Measurements from ENCODE around the gene ZCCHC9.

Gene ZCCHC9

DNA sequence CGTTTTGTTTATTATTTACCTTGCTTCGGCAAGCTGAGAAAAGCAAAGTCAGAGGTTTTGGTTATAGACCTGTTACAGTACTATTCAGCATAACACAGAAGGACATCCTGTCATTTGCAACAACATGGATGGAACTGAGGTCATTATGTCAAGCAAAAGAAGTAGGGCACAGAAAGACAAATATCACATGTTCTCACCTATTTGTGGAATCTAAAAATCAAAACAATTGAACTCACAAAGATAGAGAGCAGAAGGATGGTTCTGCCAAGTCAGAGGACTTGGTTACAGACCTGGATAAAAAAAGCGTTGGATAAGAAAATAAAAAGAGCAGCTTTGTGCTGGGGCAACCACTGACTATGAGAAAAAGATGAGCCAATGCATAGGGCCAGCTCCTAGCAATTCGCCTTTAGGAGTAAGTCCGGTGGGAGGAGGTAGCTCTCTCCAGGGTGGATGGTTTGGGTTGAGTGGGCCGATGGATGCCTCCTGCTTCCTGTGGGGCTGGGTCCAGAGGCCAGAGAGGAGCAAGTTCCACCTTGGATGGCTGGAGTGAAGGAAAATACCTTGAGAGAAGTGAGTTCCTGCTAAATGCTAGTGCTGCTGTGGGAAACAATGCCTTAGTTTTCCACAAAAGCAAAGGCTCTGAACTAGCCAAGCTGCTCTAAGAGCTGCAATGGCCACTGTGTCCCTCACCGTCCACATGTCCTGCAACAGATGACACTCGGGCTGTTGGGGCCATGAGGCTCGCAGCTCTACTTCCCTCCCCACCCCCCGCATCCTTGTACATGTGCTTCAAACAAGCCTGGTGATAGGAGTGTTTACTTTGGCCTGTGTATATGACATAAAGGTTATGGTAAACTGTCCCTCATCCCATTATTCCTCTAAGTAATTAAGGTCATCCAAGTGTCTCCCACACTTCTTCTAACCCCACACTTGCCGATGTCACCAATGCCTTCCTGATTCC lies 54.2 kb downstream of the ZCCHC9 start:
- in situ Hi-C loops (cut with HindIII; ENCODE audit: low sequenced_read_pairs): no loop called here

DNA sequence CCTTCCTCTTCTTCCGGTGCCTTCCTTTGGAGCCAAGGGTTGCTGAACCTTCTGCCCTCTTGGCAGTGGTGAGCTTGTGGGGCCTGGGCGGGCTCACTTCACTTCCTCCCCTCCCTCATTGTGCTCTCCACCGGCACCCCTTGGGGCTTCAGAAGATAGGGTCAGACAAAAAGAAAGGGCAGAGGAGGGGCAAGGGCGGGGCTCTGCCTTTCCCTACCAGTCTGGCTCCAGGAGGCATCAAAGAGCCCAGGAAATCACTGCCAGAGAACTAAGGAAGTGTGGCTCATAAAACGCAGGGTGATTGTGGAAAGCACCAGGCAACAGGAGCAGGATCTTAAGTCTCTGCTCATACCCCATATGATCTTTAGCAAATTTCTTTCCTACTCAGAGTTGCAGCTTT lies 57.7 kb downstream of the ZCCHC9 start:
- in situ Hi-C loops (cut with HindIII; ENCODE audit: low sequenced_read_pairs): no loop called here

DNA sequence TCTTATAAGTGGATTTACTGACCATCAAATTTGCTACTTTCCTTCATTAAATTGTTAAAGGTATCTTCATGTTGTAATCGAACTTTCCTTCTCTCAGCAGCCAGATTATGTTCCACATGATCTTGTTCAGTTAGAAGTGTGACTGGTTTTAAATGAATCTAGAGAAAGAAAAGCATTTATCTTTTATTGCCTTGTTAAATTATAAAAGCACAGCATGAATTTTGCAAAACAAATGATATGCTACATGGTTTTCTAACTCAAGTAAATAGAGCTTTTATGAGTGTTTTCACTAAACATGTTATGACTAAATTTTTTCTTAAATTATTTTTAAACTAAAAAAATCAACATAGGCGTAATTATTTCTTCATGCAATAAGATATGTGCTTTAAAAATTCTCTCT lies 58.5 kb downstream of the ZCCHC9 start:
- in situ Hi-C loops (cut with HindIII; ENCODE audit: low sequenced_read_pairs): no loop called here

DNA sequence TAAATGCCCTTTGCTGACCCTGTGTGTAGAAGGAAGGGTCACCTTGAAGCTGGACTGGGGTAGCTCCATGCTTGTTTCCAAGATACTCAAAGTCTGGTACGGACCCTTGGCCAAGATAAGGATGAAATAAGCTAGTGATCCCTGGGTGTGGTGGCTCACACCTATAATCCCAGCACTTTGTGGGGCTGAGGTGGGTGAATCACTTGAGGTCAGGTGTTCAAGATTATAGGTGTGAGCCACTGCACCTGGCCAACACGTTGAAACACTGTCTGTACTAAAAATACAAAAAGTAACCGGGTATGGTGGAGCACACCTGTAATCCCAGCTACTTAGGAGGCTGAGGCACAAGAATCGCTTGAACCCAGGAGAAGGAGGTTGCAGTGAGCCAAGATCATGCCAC lies 59.3 kb downstream of the ZCCHC9 start:
- in situ Hi-C loops (cut with HindIII; ENCODE audit: low sequenced_read_pairs): no loop called here

DNA sequence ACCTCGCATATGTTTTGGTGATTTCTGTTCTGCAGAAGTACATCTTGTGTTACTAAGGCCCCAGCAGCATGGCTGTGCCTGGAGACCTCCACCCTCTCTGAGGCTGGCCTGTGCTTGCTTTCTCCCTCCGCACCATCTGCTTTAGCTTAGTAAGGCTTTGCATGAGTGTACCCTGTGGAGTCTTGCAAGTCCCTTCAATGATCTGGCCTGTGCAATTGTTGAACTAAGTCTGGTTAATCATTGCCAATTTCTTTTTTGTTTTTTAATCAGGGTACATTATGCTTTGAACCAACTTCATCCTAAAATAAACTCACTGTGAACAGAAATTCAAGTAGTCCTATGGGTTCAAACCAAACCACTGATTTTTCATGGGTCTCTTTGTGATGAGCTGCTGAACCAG lies 60.2 kb downstream of the ZCCHC9 start:
- in situ Hi-C loops (cut with HindIII; ENCODE audit: low sequenced_read_pairs): no loop called here

All from DLD1 (cell line).